Embryonic facial prominence (tissue), 1 donor: ENCODE measurements around the gene NMUR1.
"Not testable (repeated sequence)": the region's sequence is repeated elsewhere in the genome, so short reads cannot be mapped to it uniquely, and the experiment has no call there.

Source experiments
- DNase-seq: peaks from one replicate; pipeline ENCODE4 v3.0.0-alpha.2; 2016; ENCODE audit errors: extremely low spot score

The NMUR1 gene, protein sequence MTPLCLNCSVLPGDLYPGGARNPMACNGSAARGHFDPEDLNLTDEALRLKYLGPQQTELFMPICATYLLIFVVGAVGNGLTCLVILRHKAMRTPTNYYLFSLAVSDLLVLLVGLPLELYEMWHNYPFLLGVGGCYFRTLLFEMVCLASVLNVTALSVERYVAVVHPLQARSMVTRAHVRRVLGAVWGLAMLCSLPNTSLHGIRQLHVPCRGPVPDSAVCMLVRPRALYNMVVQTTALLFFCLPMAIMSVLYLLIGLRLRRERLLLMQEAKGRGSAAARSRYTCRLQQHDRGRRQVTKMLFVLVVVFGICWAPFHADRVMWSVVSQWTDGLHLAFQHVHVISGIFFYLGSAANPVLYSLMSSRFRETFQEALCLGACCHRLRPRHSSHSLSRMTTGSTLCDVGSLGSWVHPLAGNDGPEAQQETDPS

DNA sequence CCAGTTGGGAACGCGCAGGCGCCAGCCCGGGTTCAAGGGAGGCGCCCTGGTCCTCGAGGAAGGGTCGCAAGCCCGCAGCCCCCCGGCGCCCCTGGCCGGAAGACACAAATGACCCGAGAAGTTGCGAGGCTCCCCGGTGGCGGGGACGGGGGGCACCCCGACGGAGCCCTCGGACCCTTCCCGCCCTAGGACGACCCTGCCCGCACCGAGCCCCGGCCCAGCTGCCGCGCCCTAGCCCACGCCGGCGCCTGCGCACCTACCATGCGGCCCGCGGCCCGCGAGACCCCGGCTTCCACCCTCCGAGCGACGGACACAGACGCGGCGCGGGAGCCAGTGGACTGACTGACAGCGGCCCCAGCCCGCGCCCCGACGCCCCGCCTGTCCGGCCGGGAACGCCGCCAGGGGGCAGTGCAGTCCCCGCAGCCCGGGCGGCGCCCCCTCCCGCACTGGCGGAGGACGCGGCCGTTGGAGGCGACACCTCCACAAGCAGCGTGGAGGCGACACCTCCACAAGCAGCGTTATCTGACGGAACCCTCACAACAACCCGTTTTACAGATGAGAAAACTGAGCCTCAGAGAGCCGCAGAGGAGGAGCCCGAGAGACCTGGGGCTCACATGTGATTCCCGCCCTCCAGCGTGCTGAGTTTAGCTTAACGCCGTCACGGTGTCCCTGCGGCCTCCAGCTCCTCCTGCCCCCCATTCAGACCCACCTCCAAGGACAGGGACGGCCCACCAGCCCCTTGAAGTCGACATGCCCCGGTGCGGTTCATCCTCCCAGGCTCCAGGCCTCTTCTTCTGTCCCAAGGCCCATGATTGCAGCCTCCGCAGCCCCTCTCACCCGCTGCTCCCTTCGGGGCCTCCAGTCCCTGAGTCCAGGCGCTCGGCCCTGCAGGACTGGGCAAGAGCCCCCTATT lies at the start of gene NMUR1:
NMUR1 (minus strand) TSS at position 347 of the 913 bp plus-strand sequence; CDS start at position 263, 84 bp downstream.
- DNase-seq: no peak

DNA sequence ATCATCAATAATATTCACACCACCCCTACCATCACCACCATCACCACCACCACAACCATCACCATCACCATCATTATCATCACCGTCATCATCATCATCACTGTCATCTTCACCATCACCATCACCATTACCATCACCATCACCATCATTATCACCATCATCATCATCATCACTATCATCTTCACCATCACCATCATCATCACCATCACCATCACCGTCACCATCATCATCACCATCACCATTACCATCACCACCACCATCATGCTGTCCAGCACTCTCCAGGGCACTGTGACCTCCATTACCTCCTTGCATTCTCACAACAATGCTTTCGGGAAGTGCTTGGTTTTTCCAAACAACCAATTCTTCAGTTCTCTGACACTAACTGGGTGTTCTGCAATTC lies 49.3 kb upstream of the NMUR1 start:
- DNase-seq: no peak

DNA sequence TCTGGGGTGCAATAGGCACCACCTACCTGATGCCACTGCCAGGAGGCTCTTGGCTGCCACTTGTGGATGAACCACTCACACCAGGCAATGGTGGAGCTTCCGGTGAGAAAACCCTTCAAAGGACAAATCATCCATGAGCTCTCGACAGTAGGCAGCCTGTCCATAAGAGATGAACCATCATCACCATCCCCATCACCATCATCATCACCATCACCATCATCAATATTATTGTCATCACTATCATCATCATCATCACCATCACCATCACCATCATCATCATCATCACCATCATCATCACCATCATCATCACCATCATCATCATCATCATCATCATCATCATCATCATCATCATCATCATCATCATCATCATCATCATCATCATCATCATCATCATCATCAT lies 48.4 kb upstream of the NMUR1 start:
- DNase-seq: not testable (repeated sequence)

DNA sequence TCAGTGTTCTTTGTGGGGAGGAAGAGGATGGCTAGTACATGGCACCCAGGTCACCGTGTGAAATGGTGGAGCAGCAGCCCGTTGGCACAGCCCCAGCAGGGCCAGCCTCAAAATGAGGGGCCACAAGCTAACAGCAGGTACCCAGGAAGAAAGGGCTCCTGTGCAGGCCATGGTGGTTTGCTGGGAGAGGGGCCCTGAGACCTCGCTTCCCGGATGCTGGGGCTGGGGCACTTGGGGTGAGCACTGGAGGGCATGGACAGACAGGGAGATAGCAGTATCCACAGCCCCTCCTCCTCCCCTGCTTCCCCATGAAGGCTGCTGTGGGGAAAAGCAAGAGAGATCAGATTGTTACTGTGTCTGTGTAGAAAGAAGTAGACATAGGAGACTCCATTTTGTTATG lies 46.2 kb upstream of the NMUR1 start:
- DNase-seq: no peak

DNA sequence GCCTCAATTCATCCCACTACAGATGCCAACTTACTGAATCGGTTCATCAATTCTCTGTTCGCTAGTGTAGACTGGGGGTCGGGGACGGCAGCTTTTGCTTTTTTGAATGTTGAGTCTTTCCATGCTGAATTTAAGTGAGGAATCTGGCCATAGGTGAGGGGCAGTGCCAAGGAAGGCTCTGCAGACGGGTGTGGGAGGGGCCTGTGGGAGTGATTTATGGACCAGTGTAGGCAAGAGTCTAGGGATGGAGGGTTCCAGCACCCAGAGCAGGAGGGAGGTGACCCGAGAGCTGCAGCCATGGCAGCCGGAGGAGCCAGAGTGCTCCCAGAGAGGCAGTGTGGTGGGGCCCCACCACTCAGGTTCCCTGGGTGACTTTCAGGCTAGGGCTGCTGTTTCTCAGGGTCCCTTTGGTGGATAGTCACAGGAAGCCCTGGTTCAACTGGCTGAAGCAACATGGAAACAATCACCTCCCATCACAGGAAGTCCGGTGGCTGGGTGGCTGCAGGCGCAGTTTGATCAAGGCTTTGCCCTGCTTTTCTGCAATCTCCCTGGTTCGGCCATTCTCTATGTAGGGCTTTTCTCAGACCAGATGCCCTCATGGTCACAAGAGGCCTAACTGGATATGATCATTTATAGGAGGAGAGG lies 45.5 kb upstream of the NMUR1 start:
- no peak for DNase-seq

DNA sequence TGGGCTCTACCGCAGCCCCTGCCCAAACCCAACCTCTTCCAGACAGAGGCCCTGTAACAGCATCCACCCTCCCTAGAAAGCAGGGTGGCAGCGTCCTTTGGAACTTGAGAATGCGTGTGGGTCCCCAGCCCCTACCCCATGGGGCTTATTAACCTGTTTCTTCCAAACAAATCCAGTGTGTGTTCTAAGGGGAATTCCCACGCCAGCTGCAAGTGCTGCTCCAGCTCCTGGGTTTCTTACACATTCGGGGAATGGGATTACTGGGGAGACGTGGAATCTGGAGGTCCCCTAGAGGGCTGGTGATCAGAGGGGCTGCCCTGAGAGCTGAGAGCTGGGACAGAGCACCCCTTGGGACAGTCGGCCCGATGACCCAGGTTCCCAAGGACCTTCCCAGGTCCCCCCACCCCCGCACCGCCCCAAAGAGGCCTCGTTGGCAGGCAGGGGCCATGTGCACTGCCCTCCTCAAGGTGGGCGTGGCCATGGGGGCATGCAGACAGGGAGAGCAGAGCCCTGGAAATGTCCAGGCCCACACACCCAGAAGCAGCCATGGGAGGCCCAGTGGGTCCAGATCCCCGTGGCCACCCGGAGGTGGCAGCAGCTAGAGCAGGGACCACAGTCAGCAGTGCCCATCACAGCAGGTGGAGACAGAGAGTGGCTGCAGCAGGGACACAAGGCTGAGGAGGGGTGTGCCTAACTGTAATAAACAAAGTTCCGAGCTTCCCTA lies 43.6 kb upstream of the NMUR1 start:
- no peak for DNase-seq

DNA sequence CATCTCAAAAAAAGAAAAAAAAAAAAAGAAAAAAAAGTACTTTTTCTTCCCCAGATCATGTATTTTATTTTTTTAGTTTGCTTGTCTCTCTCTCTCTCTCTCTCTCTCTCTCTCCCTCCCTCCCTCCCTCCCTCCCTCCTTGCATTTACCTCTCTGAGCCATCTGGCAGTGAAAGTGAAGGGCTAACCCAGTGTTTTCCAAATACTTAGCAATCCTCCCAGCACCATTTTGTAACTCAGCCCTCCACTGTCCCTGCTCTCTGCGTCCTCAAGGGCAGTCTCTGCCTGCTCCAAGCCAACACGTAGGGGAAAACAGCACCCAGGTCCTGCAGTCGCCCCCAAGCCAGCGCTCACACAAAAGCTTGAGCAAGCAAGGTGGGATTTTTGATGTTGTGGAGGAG lies 42.9 kb upstream of the NMUR1 start:
- no peak for DNase-seq

DNA sequence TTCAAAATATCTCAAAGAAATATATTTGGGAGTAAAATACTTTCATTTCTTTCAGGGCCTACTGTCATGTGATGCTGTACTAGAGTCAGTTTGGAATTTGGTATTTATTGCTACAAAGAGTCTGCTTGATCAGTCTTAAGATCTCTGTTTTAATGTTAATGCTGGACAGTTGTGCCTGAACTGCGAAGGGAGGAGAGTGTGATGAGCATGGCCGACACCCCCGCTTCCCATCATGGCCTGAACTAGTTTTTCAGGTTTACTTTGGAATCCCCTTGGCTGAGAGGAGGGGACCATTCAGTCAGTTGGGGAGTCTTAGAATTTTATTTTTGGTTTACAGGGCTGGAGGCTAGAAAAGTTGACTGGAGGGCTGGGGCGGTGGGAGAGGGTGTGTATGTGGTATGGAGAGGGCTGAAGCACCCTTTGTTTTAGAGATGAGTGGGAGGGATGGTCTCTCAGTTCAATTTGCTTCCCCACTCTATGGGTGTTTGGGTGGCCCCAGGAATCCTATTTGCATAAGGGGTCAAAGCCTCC lies 41.5 kb upstream of the NMUR1 start:
- DNase-seq: no peak

DNA sequence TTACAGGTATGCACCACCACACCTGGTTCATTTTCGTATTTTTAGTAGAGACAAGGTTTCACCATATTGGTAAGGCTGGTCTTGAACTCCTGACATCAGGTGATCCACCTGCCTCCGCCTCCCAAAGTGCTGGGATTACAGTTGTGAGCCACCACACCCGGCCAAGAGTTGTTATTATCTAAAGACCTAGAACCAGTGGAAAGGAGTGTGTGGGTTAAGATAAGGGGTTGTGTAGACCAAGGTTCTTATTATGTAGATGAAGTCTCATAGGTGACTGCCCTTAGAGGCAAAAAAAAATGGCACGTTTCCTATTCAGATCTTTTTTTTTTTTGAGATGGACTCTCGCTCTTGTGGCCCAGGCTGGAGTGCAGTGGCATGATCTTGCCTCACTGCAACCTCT lies 40.7 kb upstream of the NMUR1 start:
- DNase-seq: not testable (repeated sequence)

DNA sequence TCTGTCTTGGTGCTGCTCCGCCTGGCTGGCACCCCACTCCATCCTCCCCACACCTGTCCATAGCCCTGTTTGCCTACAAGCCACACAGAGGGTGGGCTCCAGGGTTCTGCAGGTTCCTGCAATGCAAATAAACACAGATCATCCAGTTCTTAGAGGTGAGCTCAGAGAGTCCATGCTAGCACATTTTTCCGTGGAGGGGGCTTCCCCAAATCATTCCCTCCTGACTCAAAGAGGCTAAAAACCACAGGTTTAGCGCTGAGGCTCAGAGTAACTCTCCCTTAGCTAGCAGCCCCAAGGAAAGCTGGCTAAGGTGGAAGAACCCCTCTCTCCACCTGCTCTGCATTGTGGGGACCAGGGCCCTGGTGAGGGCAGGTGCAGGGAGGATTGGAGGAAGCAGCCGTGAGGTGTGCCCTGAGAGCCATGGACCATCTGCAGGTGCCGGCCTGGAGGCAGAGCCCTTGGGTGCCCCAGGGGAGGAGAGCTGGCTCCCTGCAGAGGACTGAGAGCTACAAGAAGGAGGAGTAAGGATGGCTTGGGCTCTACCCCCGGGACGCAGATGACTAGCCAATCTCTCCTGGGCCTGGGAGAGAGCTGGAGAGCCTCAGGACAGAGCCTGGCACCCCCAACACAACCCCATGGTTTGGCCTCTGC lies 38.7 kb upstream of the NMUR1 start:
- DNase-seq: no peak

DNA sequence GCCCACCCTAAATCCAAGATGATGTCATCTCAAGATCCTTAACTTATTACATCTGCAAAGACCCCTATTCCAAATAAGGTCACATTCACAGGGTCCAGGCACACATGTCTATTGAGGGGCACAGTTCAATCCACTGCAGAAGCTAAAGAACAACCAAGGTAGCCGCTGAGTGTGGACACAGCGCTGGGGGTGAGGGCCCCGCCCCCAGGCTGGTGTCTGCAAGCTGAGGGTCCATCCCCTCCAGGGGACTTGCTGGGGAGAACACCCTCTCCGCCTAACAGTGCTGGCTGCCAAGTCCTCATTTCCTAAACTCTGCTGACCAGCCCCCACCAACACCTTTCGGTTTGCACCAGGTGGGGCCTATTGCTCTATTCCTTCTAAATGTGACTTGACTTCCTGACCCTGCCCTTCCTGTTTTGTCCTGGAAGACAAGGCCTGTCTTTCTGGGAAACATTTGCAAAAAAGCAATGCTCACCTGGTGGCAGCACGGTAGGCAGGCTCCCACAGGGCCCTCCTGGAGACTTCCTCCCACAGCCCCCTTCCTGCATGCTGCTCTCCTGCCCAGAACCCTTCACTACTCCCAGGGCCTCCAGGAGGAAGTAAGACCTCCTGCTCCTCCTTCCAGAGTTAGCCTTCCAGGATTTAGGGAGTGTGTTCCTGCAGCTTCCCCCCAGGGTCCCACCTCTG lies 38.0 kb upstream of the NMUR1 start:
- no peak for DNase-seq

DNA sequence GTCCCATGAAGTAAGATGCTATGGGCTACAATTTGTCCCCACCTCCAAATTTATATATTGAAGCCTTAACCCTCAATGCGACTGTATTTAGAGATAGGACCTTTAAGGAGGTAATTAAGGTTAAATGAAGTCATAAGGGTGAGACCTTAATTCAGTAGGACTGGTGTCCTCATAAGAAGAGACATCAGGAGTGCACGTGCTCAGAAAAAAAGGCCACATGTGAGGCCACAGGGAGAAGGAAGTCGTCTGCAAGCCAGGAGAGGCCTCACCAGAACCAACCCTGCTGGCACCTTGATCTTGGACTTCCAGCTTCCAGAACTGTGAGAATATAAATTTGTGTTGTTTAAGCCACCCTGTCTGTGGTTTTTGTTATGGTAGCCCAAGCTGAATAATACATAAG lies 36.9 kb upstream of the NMUR1 start:
- no peak for DNase-seq

DNA sequence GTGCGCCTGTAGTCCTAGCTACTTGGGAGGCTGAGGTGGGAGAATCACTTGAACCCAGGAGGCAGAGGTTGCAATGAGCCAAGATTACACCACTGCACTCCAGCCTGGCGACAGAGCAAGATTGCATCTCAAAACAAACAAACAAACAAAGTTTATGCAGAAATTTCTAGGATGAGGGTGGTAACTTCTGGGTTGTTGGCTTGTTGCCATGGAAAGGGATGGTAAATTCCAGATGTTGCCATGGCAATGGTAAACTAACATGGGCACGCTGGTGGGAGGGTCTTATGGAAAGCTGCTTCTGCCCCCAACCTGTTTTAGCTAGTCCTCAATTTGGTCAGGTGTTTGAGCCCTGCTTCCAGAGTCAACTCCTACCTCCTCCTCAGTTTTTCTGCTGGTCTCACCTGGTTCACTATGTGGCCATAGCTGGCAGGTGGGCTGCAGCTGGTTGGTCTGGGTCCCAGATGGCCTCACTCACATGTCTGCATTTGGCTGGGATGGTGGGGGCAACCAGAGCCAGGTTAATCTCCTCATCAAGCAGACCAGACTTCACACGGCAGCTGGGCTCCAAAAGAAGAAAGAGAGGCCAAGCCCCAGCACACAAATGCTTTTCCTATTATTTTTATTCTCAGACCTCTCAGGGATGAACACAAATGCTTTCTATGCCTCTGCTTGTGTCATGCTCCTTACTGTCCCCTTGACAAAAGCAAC lies 35.8 kb upstream of the NMUR1 start:
- no peak for DNase-seq

DNA sequence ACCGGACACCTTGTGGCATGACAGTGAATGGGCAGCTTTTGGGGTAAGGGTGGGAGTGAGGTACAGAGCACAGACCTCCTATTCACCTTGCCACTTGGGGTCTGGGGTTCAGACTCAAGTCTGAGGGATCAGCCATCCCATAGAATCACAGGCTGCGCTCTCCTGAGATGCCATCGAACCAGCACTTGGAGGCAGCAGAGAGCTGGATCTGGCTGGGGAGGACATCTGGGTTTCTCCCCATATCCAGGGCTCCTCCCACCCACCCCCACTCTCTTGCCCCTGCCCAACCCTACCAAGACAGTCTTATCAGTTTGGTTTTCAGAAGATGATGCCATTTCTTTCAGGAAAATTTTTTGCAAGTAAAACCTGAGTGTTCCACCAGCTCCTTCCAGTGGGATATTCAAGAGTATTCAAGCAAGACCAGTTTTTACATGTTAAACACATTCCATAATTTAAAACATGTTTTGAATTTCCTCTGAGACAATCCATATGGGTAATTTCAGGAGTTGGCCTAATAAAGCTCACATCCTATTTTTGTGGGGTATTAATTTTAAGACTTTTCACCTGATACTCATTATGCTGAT lies 33.2 kb upstream of the NMUR1 start:
- peak; percentile 20 for DNase-seq

DNA sequence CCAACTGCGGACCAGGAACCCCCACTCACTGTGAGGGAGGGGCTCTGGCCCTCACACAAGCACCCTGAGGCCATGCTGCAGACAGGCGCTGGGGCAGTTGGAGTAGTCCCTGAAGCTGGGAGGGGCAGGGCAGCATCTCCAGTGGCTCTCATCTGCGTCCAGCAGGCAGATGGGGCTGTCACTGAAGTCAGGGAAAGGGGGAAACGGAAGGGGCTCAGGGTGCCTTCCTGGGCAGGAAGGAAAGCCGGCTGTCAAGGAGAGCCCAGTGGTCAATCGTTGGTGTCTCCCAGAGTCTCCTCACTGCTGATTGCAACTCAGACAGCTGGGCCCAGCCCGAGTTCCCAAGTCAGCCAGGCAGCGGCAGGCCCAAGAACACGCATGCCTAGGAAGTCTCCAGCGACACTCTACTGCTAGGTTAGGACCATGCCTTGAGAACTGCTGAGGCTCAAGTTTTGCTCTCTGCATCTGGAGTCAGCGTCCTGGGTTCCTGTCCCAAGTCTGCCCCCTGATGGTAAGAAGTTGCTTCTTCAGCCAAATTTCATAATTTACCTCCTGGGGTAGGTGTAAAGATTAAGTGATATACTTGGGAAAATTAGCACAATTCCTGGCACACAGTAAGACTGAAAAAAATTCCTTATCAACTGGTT lies 27.4 kb upstream of the NMUR1 start:
- DNase-seq: peak; percentile 22

DNA sequence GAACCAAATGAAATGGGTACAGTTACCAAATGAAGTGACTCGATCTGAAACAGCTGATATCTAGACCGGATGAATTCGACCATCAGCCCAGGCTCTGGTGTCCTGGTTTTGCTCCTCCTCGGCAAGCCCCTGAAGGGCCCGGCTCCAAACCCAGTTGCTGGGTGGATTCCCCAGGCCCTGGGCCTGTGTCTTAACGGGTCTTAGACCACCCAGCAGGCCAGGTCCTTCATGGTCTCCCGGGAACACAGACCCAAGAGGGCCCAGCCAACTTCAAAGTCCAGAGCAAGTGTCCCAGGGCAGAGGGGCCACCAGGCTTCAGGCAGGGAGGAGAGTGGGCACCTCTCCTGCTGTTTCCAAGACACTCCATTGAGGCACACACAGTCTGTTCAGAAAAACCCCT lies 26.7 kb upstream of the NMUR1 start:
- no peak for DNase-seq

DNA sequence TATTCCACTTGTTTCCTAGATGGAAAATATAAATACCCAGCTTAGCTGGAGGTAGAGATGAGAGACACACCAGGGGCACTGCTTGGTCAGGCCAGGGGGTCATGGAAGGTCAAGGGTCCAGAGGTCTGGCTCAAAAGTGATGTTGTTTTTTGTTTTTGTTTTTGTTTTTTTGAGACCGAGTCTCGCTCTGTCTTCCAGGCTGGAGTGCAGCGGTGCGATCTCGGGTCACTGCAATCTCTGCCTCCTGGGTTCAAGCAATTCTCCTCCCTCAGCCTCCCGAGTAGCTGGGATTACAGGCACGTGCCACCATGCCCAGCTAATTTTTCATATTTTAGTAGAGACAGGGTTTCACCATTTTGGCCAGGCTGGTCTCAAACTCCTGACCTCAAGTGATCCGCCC lies 26.3 kb upstream of the NMUR1 start:
- not testable (repeated sequence) for DNase-seq

DNA sequence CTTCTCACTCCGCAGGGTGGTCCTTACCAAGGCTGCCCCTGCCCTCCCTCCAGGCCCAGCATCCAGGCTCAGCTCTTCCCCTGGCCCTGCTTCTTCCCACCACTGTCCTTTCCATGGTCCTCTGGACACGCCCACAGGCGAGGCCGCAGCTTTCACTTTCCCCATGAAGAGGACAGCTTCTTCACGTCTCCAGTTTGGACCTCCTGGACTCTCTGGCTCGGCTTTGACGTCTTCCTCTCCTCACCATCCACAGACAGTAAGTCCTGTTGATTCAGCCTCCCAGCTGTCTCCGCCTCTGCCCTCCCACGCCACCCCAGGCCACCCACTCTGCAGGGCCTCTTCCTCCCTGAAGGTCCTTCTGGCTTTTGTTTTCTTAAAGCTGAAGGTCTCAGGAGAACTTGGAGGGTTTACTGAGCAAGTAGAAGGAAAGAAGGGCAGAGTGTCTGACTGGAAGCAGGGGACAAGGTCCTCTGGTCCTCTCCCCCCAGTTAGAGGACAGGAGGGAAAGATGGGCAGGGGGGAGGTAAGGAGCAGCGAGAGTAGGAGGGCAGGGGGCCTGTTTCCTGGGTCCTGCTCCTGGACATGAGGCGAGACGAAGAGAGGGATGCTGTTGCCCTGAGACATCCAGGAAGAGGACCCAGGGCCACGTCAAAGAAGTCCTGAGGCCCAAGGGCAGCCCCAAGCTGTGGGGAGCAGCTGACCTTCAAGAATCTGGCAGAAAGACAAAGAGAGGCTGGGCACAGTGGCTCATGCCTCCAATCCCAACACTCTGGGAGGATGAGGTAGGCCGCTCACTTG lies 24.7 kb upstream of the NMUR1 start:
- no peak for DNase-seq
